C1 segment of cervical spinal cord (tissue), 14 donors: ENCODE results near the gene KCNQ1OT1.

Experiments used
- DNase-seq, 14 donors: peaks; one replicate each; lab custom pipeline; 2025; lab: John Stamatoyannopoulos, UW

Gene KCNQ1OT1

GRCh38 chr11:2721210-2721916 is 21.6 kb upstream of the KCNQ1OT1 start:
- no peak for DNase-seq

GRCh38 chr11:2719831-2720590 is 20.2 kb upstream of the KCNQ1OT1 start:
- no peak for DNase-seq

GRCh38 chr11:2718817-2719438 is 19.1 kb upstream of the KCNQ1OT1 start:
- no peak for DNase-seq

GRCh38 chr11:2717561-2718325 is 17.9 kb upstream of the KCNQ1OT1 start:
- DNase-seq: no peak

- DNase-seq: no peak
Observed at GRCh38 chr11:2716376-2717095, 16.7 kb upstream of the KCNQ1OT1 start.

GRCh38 chr11:2715716-2716350 is 16.0 kb upstream of the KCNQ1OT1 start:
- DNase-seq: no peak

- no peak for DNase-seq
Observed at GRCh38 chr11:2714871-2715270, 15.1 kb upstream of the KCNQ1OT1 start.

- no peak for DNase-seq
Observed at GRCh38 chr11:2714463-2714800, 14.6 kb upstream of the KCNQ1OT1 start.

- no peak for DNase-seq
Observed at GRCh38 chr11:2713661-2714462, 14.1 kb upstream of the KCNQ1OT1 start.

GRCh38 chr11:2713094-2713493 is 13.3 kb upstream of the KCNQ1OT1 start:
- no peak for DNase-seq

GRCh38 chr11:2711161-2711560 is 11.4 kb upstream of the KCNQ1OT1 start:
- DNase-seq: no peak

GRCh38 chr11:2709429-2709828 is 9.6 kb upstream of the KCNQ1OT1 start:
- no peak for DNase-seq

GRCh38 chr11:2708757-2709281 is 9.0 kb upstream of the KCNQ1OT1 start:
- DNase-seq: no peak

GRCh38 chr11:2708151-2708581 is 8.4 kb upstream of the KCNQ1OT1 start:
- no peak for DNase-seq

GRCh38 chr11:2707736-2708135 is 7.9 kb upstream of the KCNQ1OT1 start:
- DNase-seq: no peak

- DNase-seq: no peak
Observed at GRCh38 chr11:2706321-2706720, 6.5 kb upstream of the KCNQ1OT1 start.

GRCh38 chr11:2704896-2705606 is 5.3 kb upstream of the KCNQ1OT1 start:
- no peak for DNase-seq

- no peak for DNase-seq
Observed at GRCh38 chr11:2704356-2704755, 4.6 kb upstream of the KCNQ1OT1 start.
